GM10266 (cell line): ENCODE measurements around the gene JADE2.
"Not testable (repeated sequence)": the region's sequence is repeated elsewhere in the genome, so short reads cannot be mapped to it uniquely, and the experiment has no call there.

Source experiments
- DNase-seq: peaks from one replicate; pipeline ENCODE4 v3.0.0; 2012; ENCODE audit errors: extremely low spot score
- CTCF ChIP-seq: IDR thresholded peaks from 2 replicates; pipeline ENCODE4 v1.5.1; 2012; ENCODE audit warnings: mild to moderate bottlenecking, low read depth; ENCODE audit not compliant: control insufficient read depth, insufficient read depth; ENCODE audit errors: missing control alignments

The JADE2 gene

GRCh38 chr5:134509308-134510040, 16.0 kb upstream of the JADE2 start:
- no peak for TF ChIP-seq CTCF
- DNase-seq, result no peak

- no peak for TF ChIP-seq CTCF
- DNase-seq, result no peak
These were observed 14.3 kb upstream of the JADE2 start for GRCh38 chr5:134510970-134511795.

- no peak for DNase-seq
- TF ChIP-seq CTCF, result peak; percentile 2
These were observed 13.4 kb upstream of the JADE2 start for GRCh38 chr5:134511796-134512660.

- DNase-seq, result no peak
- TF ChIP-seq CTCF, result no peak
These were observed 12.8 kb upstream of the JADE2 start for GRCh38 chr5:134512661-134512999.

- no peak for TF ChIP-seq CTCF
- DNase-seq, result no peak
These were observed 9.7 kb upstream of the JADE2 start for GRCh38 chr5:134515801-134516200.

GRCh38 chr5:134516984-134517383, 8.5 kb upstream of the JADE2 start:
- DNase-seq, result not testable (repeated sequence)

GRCh38 chr5:134517553-134517952, 7.9 kb upstream of the JADE2 start:
- DNase-seq, result no peak

More at GRCh38 chr5:134517553-134517952, 7.9 kb upstream of the JADE2 start:
- TF ChIP-seq CTCF, result no peak
